HepG2 (cell line): ENCODE results near the gene EPHA1. TPM values are rescaled to one million over a fixed set of nuclear protein-coding genes. Genes with fewer than 3 reads are reported as not detected.

Experiments used
- ATAD3A ChIP-seq: sonication (generic); formaldehyde crosslinking; IDR thresholded peaks from 2 replicates; pipeline ENCODE4 v1.4.0; 2020; ENCODE audit warnings: missing genetic modification reagents
- CSRNP2 ChIP-seq: sonication (generic); formaldehyde crosslinking; conservative IDR thresholded peaks from 2 replicates; pipeline ENCODE4 v1.8.0; 2022; ENCODE audit warnings: low read depth, missing genetic modification reagents
- CTCF ChIP-seq: sonication (generic); formaldehyde crosslinking; IDR thresholded peaks from 2 replicates; pipeline ENCODE4 v1.5.0; 2020; ENCODE audit warnings: mild to moderate bottlenecking, missing genetic modification reagents, moderate library complexity
- HNRNPLL ChIP-seq: fragments of 200-400 bp; formaldehyde crosslinking; IDR thresholded peaks from 2 replicates; pipeline ENCODE4 v1.6.1; 2017; ENCODE audit warnings: mild to moderate bottlenecking, low read depth, low read length; ENCODE audit not compliant: poor library complexity, severe bottlenecking
- KDM5B ChIP-seq: sonication (generic); formaldehyde crosslinking; IDR thresholded peaks from 2 replicates; pipeline ENCODE4 v1.4.0; 2020; ENCODE audit warnings: missing genetic modification reagents, mild to moderate bottlenecking, borderline replicate concordance
- TFDP1 ChIP-seq: IDR thresholded peaks from 2 replicates; pipeline ENCODE4 v1.6.1; 2016; ENCODE audit warnings: missing compliant biosample characterization, missing genetic modification reagents, borderline replicate concordance
- ZFX ChIP-seq: sonication (generic); formaldehyde crosslinking; IDR thresholded peaks from 2 replicates; pipeline ENCODE4 v1.4.0; 2020; ENCODE audit warnings: mild to moderate bottlenecking, low read depth, missing genetic modification reagents, moderate library complexity
- ZNF687 ChIP-seq: sonication (generic); formaldehyde crosslinking; IDR thresholded peaks from 2 replicates; pipeline ENCODE4 v1.5.1; 2020; ENCODE audit warnings: mild to moderate bottlenecking, missing genetic modification reagents, moderate library complexity
- polyA plus RNA-seq, 8 experiments: library from polyadenylated mRNA; depleted of rRNA in 3 of 8; stranded (reverse) in 7 of 8; unstranded in 1 of 8; fragments of >200 nt; fragmentation: Illumina TruSeq in 4 of 8; extraction: Trizol in 4 of 8; gene quantifications; 2 replicates each; pipeline versions ENCODE4 v1.2.1 to v1.2.3, GENCODE V29; 2011 to 2016; ENCODE audit warnings: low read depth in 4 of 8, missing spikeins in 1 of 8, mixed read lengths in 1 of 8; ENCODE audit not compliant: insufficient read depth in 1 of 8
- total RNA-seq, 5 experiments: library from RNA; depleted of rRNA; stranded (reverse); fragments of >200 nt; fragmentation: Illumina TruSeq; extraction: Trizol; gene quantifications; 2 replicates each; pipeline ENCODE4 v1.2.3, GENCODE V29; 2016; ENCODE audit warnings: low read depth in 1 of 5

EPHA1 gene
- total and polyA plus RNA-seq, 2 of the 13 experiments (the other 11 are each of a cell fraction or from before 2014, with no cell fraction given), result 4.6 to 17.1 TPM

- TF ChIP-seq ZNF687 (CRISPR knock-in tag), result peak; percentile 23; the same call in 1 of the 2 replicates
- TF ChIP-seq ZFX (CRISPR knock-in tag), result 0 out of 2 replicates have a peak, but pooled peaks have one; percentile 17
- TF ChIP-seq CSRNP2, result no peak
- peak; percentile 72 for TF ChIP-seq HNRNPLL
- peak; percentile 18; the same call in 1 of the 2 replicates for TF ChIP-seq TFDP1 (CRISPR knock-in tag)
- peak; percentile 18; the same call in 1 of the 2 replicates for TF ChIP-seq KDM5B
- TF ChIP-seq ATAD3A (CRISPR knock-in tag), result no peak
- TF ChIP-seq CTCF (CRISPR knock-in tag), result peak; percentile 64
These were observed 63.2 kb downstream of the EPHA1 start (continued) for GRCh38 chr7:143345428-143345900.
